ENCODE measurements around the gene FCHSD1. TPM values are rescaled to one million over a fixed set of nuclear protein-coding genes. Genes with fewer than 3 reads are reported as not detected.

FCHSD1 gene
- total and polyA plus RNA-seq, 7 donors, result 3.0 to 31.3 (median 17.9) TPM

DNA sequence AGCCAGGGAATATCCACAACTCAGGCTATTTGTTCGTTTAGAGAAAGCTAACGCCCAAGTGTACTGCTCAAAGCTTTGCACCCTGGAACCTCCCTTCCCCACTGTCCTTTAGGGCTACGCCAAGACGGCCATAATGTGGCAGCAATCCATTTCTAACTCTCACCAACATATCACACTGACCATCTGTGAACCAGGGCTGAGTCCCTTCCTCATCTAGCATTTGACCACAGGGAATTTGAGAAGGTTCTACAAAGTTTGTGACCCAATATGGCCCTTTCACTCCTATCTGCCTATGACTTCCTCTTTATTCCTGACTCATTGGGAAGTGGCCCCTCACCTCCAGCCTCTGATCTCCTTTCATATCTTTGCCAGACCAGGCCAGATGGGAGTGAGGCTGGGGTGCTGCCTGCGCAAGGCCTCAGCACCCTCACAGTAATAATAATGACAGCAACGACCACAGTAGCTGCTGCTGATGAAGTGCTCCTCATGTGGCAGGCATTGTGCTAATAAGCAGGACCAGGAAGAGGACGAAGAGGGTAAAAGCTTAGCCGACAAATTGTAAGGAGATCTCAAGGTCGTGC is 40.2 kb upstream of the FCHSD1 start:
- TF ChIP-seq EP300 (IDR thresholded peaks at IDR 0.05) (no peak), POLR2AphosphoS5 (IDR thresholded peaks at IDR 0.05) (no peak), POLR2A (IDR thresholded peaks at IDR 0.05) (no peak)
- TF ChIP-seq, protein P1, sequence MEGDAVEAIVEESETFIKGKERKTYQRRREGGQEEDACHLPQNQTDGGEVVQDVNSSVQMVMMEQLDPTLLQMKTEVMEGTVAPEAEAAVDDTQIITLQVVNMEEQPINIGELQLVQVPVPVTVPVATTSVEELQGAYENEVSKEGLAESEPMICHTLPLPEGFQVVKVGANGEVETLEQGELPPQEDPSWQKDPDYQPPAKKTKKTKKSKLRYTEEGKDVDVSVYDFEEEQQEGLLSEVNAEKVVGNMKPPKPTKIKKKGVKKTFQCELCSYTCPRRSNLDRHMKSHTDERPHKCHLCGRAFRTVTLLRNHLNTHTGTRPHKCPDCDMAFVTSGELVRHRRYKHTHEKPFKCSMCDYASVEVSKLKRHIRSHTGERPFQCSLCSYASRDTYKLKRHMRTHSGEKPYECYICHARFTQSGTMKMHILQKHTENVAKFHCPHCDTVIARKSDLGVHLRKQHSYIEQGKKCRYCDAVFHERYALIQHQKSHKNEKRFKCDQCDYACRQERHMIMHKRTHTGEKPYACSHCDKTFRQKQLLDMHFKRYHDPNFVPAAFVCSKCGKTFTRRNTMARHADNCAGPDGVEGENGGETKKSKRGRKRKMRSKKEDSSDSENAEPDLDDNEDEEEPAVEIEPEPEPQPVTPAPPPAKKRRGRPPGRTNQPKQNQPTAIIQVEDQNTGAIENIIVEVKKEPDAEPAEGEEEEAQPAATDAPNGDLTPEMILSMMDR (IDR thresholded peaks at IDR 0.05), result no peak
- H3K27me3 ChIP-seq, result peaks cover 0 to 10% (median 7%) of the 10 kb centered on the region in 3 donors
- no peaks in the 10 kb centered on the region for H3K36me3 ChIP-seq
- intact Hi-C loops (cut with DNase I), result loop anchor here (10.0 kb wide), 1 partner anchor 413 kb away; the partner anchor contains the start of gene NDFIP1
- H3K27ac ChIP-seq, result no peak overlapping the region
- WGBS, 2 donors, result 78 to 81% methylated on average over 9 of the region's 9 CpGs
- H3K9me3 ChIP-seq, result no peaks in the 10 kb centered on the region
- peaks cover 0 to 8% (median 8%) of the 10 kb centered on the region in 4 donors for H3K4me1 ChIP-seq
- no peak overlapping the region for H3K4me3 ChIP-seq
- no peak for DNase-seq

DNA sequence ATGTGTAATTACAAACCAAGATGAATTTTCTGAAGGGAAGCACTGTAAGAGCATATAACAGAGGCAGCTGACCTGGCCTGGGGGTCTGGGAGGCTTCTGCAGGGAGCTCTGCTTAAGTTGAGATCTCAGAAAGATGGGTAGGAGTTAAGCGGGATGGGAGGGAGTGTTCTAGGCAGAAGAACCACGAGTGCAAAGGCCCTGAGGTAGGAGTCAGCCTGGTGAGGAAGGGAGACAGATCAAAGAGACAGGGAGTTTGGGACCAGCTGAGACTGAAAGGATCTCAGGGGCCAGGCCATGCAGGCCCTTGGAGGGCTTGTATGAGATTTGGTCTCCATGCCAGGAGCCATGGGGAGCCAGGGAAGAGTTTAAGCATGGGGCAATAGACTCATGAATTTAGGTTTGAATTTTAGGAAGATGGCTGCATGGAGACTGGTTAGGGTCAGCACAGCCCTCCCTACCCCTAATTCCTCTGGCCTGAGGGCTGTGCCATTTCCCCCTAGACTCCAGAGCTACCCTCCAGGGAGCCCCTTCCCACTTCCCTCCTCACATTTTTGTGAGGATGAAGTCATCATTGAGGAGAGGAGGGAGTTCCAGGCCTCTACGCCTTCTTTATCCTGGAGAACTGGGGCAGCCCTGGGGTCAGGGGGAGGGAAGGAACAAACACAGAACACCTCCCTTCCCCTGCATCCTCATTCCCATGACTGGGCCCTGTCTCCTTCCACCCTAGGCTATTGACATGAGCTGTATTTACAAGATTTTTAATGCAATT is 35.6 kb upstream of the FCHSD1 start:
- Histone ChIP-seq H3K36me3 (no peaks in the 10 kb centered on the region), H3K27me3 (no peaks in the 10 kb centered on the region), H3K27ac (no peak overlapping the region), H3K9me3 (no peaks in the 10 kb centered on the region), H3K4me1 (peaks cover 0 to 10% (median 7%) of the 10 kb centered on the region in 4 donors), H3K4me3 (no peak overlapping the region)
- 86% methylated on average over 3 of the region's 3 CpGs for WGBS, 2 donors
- TF ChIP-seq EP300 (IDR thresholded peaks at IDR 0.05) (no peak), POLR2AphosphoS5 (IDR thresholded peaks at IDR 0.05) (no peak), POLR2A (IDR thresholded peaks at IDR 0.05) (no peak)
- TF ChIP-seq, protein P1 (IDR thresholded peaks at IDR 0.05), result no peak
- DNase-seq, result no peak
- intact Hi-C loops (cut with DNase I), result no loop called here

DNA sequence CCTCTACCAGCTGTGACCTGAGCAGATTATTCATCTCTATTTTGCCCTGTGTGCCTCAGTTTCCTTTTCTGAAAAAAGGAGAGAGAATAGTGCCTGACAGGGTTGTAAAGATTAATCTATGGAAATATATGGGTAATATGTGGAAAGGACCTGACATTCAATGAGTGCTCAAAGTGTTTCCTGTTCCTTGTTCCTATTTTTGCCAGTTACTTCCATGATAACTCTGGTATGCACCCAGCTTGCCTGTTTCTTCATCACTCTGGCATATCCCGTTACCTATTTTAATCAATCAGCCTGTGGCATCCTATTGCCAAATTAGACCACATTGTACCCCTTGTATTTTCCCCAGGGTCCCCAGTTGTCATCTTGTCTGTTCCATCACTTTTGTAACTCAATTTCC is 34.4 kb upstream of the FCHSD1 start:
- Histone ChIP-seq H3K4me3 (no peak overlapping the region), H3K27me3 (no peaks in the 10 kb centered on the region), H3K9me3 (no peaks in the 10 kb centered on the region), H3K36me3 (no peaks in the 10 kb centered on the region), H3K27ac (no peak overlapping the region), H3K4me1 (peaks cover 0 to 19% (median 16%) of the 10 kb centered on the region in 4 donors)
- no peak for DNase-seq
- 85 to 94% methylated on average over 1 of the region's 1 CpG for WGBS, 2 donors
- intact Hi-C loops (cut with DNase I), result no loop called here
- TF ChIP-seq EP300 (IDR thresholded peaks at IDR 0.05) (no peak), POLR2AphosphoS5 (IDR thresholded peaks at IDR 0.05) (no peak), POLR2A (IDR thresholded peaks at IDR 0.05) (no peak)
- TF ChIP-seq, protein P1 (IDR thresholded peaks at IDR 0.05), result no peak

DNA sequence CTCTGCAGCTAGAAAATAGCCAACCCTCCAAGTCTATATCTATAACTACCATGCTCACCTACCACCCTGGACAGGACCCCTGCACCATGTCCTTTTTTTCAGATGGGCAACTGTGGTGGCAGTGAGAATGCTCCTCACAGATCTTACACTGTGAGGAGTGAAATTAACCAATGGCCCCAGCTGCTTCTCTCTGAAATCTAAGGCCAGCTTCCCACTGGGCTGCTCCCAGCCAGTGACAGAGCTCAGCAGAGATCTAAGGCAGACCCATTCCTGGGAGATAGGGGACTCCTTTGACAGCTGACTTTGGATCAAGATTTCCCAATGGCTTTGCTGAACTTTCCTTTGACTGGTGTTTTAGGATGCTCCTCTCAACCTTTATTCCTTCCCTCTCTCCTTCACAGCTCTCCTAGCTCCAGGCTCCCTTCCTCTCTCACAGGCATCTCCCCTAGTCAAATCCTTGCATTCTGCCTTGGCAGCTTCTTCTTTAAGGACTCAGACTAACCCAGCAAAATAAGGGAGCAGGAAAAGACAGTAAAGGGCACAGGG is 32.5 kb upstream of the FCHSD1 start:
- no peaks in the 10 kb centered on the region for H3K36me3 ChIP-seq

More for the DNA sequence above, 32.5 kb upstream of the FCHSD1 start:
- H3K4me3 ChIP-seq, result no peak overlapping the region
- TF ChIP-seq, protein P1 (IDR thresholded peaks at IDR 0.05), result no peak
- TF ChIP-seq POLR2A (IDR thresholded peaks at IDR 0.05) (no peak), EP300 (IDR thresholded peaks at IDR 0.05) (no peak), POLR2AphosphoS5 (IDR thresholded peaks at IDR 0.05) (no peak)
- intact Hi-C loops (cut with DNase I), result no loop called here
- no peaks in the 10 kb centered on the region for H3K27me3 ChIP-seq
- DNase-seq, result no peak
- H3K9me3 ChIP-seq, result no peaks in the 10 kb centered on the region
- no peak overlapping the region for H3K27ac ChIP-seq
- peaks cover 0 to 19% (median 16%) of the 10 kb centered on the region in 4 donors for H3K4me1 ChIP-seq
